Measurements from ENCODE around the gene STPG1. TPM values are rescaled to one million over a fixed set of nuclear protein-coding genes. Genes with fewer than 3 reads are reported as not detected.
A peak's percentile ranks its signal among the peaks of the same experiment; 100 is the strongest.

Gene STPG1
- total and polyA plus RNA-seq, 9 of the 15 experiments (the other 6 are each of a cell fraction or from before 2014, with no cell fraction given): 5.0 to 11.9 (median 8.3) TPM

DNA sequence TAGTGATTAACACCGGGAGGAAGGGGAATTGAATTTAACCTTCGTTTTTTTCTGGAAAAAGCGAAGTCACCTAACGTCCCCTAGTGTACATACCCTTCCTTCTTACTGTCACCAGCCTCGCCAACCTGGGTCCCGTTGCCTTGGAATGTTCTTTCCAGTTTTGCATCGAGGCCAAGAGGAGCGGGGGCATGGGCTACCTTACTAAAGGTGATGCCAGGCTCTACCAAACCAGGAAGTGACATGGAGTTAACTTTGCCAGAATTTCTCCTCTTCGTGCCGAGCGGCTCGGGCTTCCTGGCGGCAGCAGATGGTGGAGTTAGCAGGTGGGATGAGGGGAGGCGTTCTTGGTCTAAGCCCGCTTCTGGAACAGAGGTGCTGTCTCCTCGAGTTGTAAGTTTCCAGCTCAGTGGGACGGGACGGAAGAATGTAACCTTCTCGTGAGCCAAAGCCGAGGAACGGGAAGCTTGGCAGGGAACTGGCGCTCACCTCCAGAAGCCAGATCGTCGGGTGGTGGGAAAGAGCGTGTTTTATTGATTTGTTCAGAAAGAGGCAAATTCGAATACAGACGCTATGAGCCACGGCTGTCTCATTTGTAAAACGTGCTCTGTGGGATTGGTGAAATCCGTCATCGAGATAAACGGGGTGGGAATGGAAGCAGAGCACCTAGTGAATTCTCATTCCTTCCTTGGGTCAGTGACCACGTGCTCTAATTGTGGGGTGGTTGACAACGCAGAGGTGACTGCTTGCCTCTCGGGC lies 2.5 kb upstream of the STPG1 start (continued):
- TF ChIP-seq NR2C1 (IDR thresholded peaks at IDR 0.05) (0 out of 2 replicates have a peak, but pooled peaks have one; percentile 15), NR2C1 (tag; IDR thresholded peaks at IDR 0.05) (no peak), PHF8 (IDR thresholded peaks at IDR 0.05; ENCODE audit: borderline replicate concordance, low read length) (0 out of 2 replicates have a peak, but pooled peaks have one; percentile 37), MAZ (CRISPR knock-in tag; conservative IDR thresholded peaks at IDR 0.05 in 1 of 2, IDR thresholded peaks at IDR 0.05 in 1 of 2) (no peak), ZNF24 (IDR thresholded peaks at IDR 0.05) (no peak), PHB (CRISPR knock-in tag; IDR thresholded peaks at IDR 0.05) (no peak), PHF20 (IDR thresholded peaks at IDR 0.05; ENCODE audit: partially characterized antibody) (no peak), ZNF124 (CRISPR knock-in tag; IDR thresholded peaks at IDR 0.05) (no peak), ETV5 (CRISPR knock-in tag; IDR thresholded peaks at IDR 0.05; ENCODE audit: low read depth) (peak; percentile 42; the same call in 1 of the 2 replicates), ZNF644 (tag; IDR thresholded peaks at IDR 0.05; ENCODE audit: low read depth) (no peak), ZBTB17 (CRISPR knock-in tag; IDR thresholded peaks at IDR 0.05) (0 out of 2 replicates have a peak, but pooled peaks have one; percentile 10), RUNX1 (IDR thresholded peaks at IDR 0.05; ENCODE audit: low read depth) (no peak), RBM34 (IDR thresholded peaks at IDR 0.05; ENCODE audit: borderline replicate concordance, insufficient read depth, low read length) (no peak), ZSCAN29 (IDR thresholded peaks at IDR 0.05) (no peak), TEAD1 (CRISPR knock-in tag; IDR thresholded peaks at IDR 0.05) (0 out of 4 replicates have a peak, but pooled peaks of 1 of the 2 experiments have one; percentile 9)
- TF ChIP-seq, protein P1, sequence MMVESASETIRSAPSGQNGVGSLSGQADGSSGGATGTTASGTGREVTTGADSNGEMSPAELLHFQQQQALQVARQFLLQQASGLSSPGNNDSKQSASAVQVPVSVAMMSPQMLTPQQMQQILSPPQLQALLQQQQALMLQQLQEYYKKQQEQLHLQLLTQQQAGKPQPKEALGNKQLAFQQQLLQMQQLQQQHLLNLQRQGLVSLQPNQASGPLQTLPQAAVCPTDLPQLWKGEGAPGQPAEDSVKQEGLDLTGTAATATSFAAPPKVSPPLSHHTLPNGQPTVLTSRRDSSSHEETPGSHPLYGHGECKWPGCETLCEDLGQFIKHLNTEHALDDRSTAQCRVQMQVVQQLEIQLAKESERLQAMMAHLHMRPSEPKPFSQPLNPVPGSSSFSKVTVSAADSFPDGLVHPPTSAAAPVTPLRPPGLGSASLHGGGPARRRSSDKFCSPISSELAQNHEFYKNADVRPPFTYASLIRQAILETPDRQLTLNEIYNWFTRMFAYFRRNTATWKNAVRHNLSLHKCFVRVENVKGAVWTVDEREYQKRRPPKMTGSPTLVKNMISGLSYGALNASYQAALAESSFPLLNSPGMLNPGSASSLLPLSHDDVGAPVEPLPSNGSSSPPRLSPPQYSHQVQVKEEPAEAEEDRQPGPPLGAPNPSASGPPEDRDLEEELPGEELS (CRISPR knock-in tag; IDR thresholded peaks at IDR 0.05; ENCODE audit: borderline replicate concordance): peak; percentile 57
- TF ChIP-seq, protein P2, sequence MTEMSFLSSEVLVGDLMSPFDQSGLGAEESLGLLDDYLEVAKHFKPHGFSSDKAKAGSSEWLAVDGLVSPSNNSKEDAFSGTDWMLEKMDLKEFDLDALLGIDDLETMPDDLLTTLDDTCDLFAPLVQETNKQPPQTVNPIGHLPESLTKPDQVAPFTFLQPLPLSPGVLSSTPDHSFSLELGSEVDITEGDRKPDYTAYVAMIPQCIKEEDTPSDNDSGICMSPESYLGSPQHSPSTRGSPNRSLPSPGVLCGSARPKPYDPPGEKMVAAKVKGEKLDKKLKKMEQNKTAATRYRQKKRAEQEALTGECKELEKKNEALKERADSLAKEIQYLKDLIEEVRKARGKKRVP (CRISPR knock-in tag; IDR thresholded peaks at IDR 0.05): 0 out of 2 replicates have a peak, but pooled peaks have one; percentile 46
- TF ChIP-seq, protein P3, sequence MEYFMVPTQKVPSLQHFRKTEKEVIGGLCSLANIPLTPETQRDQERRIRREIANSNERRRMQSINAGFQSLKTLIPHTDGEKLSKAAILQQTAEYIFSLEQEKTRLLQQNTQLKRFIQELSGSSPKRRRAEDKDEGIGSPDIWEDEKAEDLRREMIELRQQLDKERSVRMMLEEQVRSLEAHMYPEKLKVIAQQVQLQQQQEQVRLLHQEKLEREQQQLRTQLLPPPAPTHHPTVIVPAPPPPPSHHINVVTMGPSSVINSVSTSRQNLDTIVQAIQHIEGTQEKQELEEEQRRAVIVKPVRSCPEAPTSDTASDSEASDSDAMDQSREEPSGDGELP (CRISPR knock-in tag; IDR thresholded peaks at IDR 0.05; ENCODE audit: borderline replicate concordance): no peak
- TF ChIP-seq, protein P4, sequence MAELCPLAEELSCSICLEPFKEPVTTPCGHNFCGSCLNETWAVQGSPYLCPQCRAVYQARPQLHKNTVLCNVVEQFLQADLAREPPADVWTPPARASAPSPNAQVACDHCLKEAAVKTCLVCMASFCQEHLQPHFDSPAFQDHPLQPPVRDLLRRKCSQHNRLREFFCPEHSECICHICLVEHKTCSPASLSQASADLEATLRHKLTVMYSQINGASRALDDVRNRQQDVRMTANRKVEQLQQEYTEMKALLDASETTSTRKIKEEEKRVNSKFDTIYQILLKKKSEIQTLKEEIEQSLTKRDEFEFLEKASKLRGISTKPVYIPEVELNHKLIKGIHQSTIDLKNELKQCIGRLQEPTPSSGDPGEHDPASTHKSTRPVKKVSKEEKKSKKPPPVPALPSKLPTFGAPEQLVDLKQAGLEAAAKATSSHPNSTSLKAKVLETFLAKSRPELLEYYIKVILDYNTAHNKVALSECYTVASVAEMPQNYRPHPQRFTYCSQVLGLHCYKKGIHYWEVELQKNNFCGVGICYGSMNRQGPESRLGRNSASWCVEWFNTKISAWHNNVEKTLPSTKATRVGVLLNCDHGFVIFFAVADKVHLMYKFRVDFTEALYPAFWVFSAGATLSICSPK (IDR thresholded peaks at IDR 0.05; ENCODE audit: borderline replicate concordance): 0 out of 2 replicates have a peak, but pooled peaks have one; percentile 22
- TF ChIP-seq, protein P5, sequence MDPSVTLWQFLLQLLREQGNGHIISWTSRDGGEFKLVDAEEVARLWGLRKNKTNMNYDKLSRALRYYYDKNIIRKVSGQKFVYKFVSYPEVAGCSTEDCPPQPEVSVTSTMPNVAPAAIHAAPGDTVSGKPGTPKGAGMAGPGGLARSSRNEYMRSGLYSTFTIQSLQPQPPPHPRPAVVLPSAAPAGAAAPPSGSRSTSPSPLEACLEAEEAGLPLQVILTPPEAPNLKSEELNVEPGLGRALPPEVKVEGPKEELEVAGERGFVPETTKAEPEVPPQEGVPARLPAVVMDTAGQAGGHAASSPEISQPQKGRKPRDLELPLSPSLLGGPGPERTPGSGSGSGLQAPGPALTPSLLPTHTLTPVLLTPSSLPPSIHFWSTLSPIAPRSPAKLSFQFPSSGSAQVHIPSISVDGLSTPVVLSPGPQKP (CRISPR knock-in tag; IDR thresholded peaks at IDR 0.05): no peak
